Amygdala (tissue), 56 donors: Measurements from ENCODE around the gene DOK3.
"Not testable (repeated sequence)": the region's sequence is repeated elsewhere in the genome, so short reads cannot be mapped to it uniquely, and the experiment has no call there.

Source experiments
- DNase-seq, 56 donors: peaks; one replicate each; lab custom pipeline; 2025; lab: John Stamatoyannopoulos, UW

DOK3 gene

DNA sequence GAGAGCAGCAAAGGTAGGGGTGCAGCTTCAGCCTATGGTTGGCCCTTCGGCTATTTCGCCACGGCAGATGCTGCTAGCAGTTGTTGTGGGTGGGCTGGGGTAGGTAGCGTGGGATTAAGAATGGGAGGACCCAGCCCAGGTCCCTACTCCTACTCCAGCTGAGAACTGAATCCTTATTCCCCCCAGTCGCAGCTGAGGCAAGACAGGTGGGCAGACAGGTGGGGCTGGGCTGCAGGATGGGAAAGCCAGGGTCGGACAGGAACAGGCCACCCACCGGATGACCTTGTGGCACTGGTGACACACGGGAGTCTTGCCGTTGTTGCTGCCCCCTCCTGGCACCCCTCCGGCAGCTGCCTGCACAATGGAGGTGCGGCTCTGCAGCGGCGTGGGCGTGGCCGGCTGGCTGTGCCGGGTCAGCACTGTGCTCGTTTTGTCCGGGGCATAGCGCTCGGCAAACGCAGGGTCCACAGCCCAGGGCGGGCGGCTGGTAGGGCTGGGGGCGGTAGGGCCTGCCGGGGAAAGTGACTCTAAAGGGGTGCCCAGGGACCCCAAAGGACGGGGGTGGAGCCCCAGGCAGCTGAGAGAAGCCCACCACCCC, 20.4 kb downstream of the DOK3 start:
- no peak for DNase-seq

DNA sequence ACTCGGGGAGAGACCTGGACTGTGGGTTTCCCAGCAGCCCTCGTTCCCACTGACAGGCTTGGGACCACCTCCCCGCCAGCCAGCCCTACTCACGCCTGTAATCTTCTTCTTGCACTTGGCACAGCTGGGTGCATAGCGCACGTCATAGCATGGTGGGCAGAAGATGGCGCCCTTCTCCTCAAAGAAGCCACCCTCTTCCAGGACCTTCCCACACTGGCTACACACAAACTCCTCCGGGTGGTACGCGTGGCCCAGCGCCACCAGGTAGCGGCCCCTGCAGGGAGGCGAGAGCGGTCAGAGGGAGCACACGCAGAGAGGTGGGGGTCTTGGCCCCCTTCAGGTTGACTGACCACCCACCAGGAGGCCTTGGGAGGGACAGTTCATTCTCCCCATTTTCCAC, 21.7 kb downstream of the DOK3 start:
- no peak for DNase-seq

GRCh38 chr5:177487144-177487543, 22.5 kb downstream of the DOK3 start:
- DNase-seq = no peak

DNA sequence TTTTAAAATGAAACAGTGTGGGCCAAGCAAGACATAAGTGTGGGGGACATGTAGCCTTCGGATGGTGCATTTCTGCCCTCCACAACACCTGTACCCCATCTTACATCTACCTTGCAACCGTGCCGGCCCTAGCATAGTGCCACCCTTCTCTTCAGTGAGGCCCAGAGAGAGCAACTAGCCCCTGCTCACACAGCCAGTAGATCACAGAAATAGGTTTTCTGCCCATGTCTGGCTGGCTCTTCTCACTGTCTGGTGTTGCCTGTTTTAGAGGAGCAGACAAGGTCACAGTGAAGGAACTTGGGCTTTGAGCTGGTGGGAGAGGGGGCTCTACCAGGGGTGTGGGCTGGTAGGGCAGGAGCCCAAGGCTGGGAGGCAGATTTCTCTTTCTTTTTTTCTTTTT, 23.4 kb downstream of the DOK3 start:
- DNase-seq = no peak

DNA sequence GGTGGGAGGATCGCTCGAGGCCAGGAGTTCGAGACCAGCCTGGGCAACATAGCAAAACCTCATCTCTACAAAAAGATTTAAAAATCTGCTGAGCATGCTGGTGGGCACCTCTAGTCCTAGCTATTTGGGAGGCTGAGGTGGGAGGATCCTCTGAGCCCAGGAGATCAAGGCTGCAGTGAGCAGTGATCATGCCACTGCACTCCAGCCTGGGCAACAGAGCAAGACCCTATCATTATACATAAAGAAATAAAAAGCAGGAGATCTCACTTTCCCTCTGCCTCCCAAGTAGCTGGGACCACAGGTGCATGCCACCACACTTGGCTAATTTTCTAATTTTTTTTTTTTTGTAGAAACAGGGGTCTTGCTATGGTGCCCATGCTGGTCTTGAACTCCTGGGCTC, 23.9 kb downstream of the DOK3 start:
- DNase-seq = not testable (repeated sequence)

DNA sequence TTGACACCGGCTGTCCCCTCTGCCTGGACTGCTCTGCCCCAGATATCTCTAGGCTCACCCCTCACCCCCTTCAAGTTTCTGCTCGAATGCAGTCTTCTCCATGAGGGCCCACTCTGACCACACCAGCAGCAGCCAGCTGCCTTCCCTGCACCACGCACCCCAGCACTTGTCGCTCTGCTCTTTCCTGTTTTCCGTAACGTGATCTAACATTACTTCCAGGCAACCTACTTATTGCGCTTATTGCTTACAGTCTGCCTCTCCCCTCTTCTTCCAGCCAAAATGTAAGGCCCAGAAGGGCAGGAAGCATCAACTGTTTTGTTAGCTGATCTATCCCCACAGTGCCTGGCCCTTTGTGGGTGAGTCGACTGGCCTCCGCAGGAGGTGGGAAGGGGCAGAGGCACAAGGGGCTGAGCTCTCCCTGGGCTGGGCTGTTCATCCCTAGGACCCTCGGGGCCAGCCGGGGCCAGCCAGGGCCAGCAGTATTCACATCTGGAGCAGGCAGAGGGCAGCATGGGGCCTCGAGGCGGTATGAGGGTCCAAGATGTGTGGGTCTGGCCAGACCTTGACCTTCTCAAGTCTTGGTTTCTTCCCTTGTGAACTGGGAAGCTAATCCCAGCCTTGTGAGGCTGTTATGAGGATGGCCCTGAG, 24.6 kb downstream of the DOK3 start:
- DNase-seq = no peak

- no peak for DNase-seq
Measured at GRCh38 chr5:177483994-177484901, 25.4 kb downstream of the DOK3 start.

- DNase-seq = no peak
Measured at GRCh38 chr5:177483042-177483441, 26.6 kb downstream of the DOK3 start.

DNA sequence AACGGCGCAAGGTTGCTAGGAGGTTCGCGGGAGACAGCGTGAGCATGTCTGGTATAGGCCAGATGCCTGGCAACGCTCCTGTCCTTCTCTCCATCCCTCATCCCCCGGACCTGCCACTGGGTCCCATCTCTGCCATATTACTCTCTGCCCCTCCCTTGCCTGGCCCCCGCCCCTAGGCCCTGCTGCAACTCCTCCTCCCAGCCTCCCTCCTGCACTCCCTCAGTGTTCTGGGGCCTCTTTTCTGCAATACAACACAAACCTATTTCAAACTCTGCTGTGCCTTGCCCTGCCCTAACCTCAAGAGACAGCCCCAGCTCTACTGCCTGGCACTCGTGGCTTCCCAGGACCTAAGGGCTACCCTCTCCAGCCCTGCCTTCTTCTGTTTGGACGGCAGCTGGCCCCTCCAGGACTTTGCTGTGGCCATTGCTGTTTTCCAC, 27.2 kb downstream of the DOK3 start:
- no peak for DNase-seq

- DNase-seq = no peak
Measured at GRCh38 chr5:177479774-177480173, 29.9 kb downstream of the DOK3 start.

DNA sequence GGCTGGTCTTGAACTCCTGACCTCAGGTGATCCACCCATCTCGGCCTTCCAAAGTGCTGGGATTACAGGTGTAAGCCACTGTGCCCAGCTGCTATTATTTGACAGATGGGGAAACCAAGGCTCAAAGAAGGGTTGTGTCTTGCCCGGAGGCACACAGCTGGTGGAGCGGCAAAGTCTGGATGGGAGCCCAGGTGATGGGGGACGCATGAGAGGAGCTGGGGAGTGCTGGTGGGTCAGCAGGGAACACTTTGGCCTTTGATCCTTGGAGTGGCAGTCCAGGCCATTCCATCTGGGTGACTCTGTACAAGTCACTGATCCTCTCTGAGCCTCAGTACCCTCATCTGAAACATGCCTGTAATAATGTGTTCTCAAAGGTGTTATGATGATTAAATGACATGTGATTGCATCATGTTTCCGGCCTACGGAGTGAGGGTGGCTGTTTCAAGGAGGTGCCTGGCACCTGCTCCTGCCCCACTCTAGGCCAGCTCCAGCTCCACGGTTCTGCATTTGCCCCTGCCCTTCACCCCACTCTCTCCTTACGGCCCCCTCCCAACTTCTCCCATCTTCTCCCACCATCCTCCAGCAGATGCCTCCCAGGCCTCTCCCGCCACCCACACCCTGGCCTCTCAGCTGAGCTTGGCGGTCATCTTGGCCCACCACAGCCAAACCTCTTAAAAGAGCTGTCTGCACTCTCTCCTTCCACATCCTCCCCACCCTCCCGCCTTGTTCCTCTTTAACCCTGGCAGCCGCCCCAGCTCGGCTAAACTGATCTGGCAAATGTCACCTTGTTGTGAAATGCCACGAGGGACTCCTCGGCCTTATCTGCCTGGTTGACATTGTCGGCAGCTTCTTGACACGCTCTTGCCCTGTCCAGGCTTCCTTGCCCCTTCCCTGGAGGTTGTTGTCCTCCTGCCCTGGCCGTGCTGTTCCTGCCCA, 30.6 kb downstream of the DOK3 start:
- DNase-seq = peak in 5 of 56 donors; percentile 12 to 47 (median 21)

GRCh38 chr5:177477701-177478477, 31.7 kb downstream of the DOK3 start:
- DNase-seq = no peak

DNA sequence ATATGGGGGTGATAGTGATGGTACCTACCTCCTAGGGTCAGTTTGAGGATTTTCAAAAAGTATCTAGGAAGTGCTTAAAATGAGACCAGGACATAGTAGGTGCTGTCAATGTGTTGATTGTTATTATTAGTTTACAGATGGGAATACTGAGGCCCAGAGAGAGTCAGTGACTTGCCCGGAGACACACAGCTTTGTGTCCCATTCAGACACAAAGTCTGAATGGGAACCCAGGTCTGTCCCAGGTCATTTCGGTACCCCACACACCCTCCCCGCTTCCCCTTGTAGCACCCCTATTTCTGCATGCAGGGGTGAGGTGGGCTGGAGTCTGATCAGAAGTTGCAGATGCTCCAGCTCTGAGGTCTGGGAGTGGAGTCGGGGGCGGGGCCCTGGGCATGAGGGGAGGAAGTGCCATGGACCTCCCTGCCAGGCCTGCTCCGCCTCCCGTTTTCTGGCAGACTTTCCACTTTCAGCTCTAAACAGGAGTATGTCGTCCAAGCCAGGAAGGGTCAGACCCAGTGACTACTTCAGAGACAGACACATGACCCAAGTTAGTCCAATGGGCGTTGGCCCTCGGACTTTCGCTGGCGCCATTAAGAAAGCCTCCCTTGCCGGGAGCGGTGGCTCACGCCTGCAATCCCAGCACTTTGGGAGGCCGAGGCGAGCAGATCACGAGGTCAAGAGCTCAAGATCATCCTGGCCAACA, 32.9 kb downstream of the DOK3 start:
- no peak for DNase-seq

DNA sequence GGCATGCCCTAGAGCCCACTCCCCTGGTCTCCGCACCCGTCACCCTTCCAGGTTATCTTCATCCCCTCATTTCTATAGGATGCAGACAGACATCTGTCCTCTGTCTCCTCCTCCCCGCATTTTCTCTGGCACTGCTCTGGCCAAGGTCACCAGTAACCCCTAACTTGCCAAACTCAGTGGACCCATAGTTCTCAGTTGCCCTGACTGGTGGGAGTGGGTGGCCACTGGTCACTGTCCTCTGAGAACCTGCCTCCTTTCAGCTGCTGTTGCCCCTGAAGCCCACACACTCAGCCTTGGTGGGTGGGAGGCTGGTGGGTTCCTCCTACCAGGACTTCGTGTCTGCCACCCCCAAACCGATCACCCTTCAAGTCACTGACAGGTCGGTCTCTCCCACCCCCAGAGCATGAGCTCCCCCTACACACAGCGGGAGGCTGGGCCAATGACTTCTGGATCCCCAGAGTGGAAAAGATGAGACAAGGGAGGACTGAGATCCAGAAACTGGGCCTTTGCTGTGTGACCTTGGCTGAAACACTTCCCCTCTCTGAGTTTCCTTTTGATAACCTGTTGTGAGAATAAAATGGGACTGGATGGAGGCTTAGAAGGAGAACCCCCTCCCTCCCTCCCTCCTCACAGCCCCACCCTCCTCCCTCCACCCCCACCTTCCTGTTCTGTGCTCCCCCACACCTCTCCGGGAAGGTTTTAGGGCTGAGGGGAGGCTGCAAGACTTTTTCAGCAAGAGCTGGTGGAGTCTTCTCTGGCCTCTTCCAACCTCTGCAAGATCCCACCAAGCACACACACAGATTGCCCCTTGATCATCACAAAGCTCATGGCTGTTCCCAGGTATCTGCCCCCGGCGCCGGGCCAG, 33.8 kb downstream of the DOK3 start:
- no peak for DNase-seq

DNA sequence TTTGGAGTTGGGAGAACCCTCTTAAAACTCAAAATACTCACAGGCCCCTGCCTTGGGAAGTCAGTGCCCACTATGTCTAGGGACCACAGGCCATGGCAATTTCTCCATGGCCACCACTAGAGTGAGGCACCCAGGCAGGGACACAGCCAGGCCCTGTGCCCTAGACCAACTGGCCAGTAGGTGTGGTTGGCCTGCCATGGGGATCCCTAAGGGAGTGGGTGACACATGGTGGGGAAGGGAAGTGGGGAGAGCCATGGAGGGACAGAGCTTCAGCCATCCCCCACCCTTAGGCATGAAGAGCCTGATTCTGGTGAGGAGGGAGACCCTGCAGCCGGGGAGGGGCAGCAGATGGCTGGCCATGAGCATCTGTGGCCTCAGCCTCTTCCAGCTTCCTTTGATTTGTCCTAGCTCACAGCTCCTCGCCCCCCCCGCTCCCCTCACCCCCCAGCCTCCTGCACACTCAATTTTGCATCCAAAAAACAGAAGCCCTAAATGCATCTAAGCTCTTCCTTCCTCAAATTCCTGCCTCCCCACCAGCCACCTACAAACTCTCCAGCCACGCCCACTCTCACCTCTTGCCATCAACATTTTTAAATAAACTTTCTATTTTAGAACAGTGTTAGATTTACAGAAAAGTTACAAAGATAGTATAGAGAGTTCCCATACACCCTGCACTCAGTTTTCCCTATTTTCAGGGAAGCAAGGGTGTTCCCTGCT, 34.6 kb downstream of the DOK3 start:
- no peak for DNase-seq

GRCh38 chr5:177474002-177474476, 35.6 kb downstream of the DOK3 start:
- DNase-seq = no peak

GRCh38 chr5:177473443-177474001, 36.1 kb downstream of the DOK3 start, which contains the start of gene DBN1:
Gene DBN1, minus strand, starts transcription at chr5:177473634. Its CDS starts 113 bp downstream, at chr5:177473521.
- DNase-seq = peak in 14 of 56 donors; percentile 13 to 61 (median 38)
